MCF 10A (cell line): ENCODE measurements around the gene ENTPD6. TPM values are rescaled to one million over a fixed set of nuclear protein-coding genes. Genes with fewer than 3 reads are reported as not detected.

ENCODE experiments used
- BruUV-seq: library from RNA; stranded (reverse); fragments of 400-500 nt; replicated peaks from 2 replicates; lab custom pipeline; 2021; lab: Mats Ljungman, UMichigan
- CTCF ChIA-PET: fragments of 300-600 bp; sonication (Branson Sonifier 250); formaldehyde crosslinking; extraction: SDS; loops from one replicate; lab custom pipeline; 2021; ENCODE audit warnings: antibody characterized with exemption, inconsistent platforms; lab: Yijun Ruan, JAX
- POLR2A ChIA-PET: fragments of 300-600, 350-650 bp; sonication (Branson Sonifier 250); formaldehyde crosslinking; extraction: SDS; loops from one replicate; lab custom pipeline; 2020; ENCODE audit warnings: antibody characterized with exemption, inconsistent platforms; lab: Yijun Ruan, JAX
- DNase-seq: peaks from one replicate; pipeline ENCODE4 v3.0.0-alpha.2; 2018; ENCODE audit not compliant: unreplicated experiment
- H3K27ac Mint-ChIP-seq: one replicate; pipeline ENCODE4 v1.8.0; 2022; ENCODE audit warnings: mild to moderate bottlenecking, low read depth, mixed read lengths; ENCODE audit not compliant: unreplicated experiment
- H3K27me3 Mint-ChIP-seq: one replicate; pipeline ENCODE4 v1.8.0; 2022; ENCODE audit warnings: mixed read lengths; ENCODE audit not compliant: insufficient read depth, unreplicated experiment
- H3K36me3 Mint-ChIP-seq: one replicate; pipeline ENCODE4 v1.8.0; 2022; ENCODE audit warnings: mild to moderate bottlenecking, moderate library complexity, mixed read lengths; ENCODE audit not compliant: insufficient read depth, unreplicated experiment
- H3K4me1 Mint-ChIP-seq: one replicate; pipeline ENCODE4 v1.8.0; 2022; ENCODE audit warnings: mixed read lengths; ENCODE audit not compliant: insufficient read depth, unreplicated experiment
- H3K4me3 Mint-ChIP-seq: one replicate; pipeline ENCODE4 v1.8.0; 2022; ENCODE audit warnings: mild to moderate bottlenecking, moderate library complexity, mixed read lengths; ENCODE audit not compliant: unreplicated experiment
- H3K9me3 Mint-ChIP-seq: one replicate; pipeline ENCODE4 v1.8.0; 2022; ENCODE audit warnings: mixed read lengths; ENCODE audit not compliant: unreplicated experiment
- CTCF ChIP-seq: fragments of 200-600 bp; IDR thresholded peaks from one replicate; pipeline ENCODE4 v1.8.0; 2022; ENCODE audit warnings: antibody characterized with exemption, mild to moderate bottlenecking; ENCODE audit not compliant: unreplicated experiment
- intact Hi-C: fragments of 100-400 bp; cut with micrococcal nuclease; formaldehyde crosslinking; loops from 2 replicates; pipeline ENCODE4 v1.14.1; 2022
- total RNA-seq: library from RNA; stranded (reverse); gene quantifications from 2 replicates; pipeline ENCODE4 v1.2.3, GENCODE V29; 2022

ENTPD6 gene
- total RNA-seq, 1 experiment from 2014 or later, result 98.0 TPM

- intact Hi-C loops, result loop anchor here (1.0 to 10.0 kb wide), 7 partner anchors 10 to 253 kb away; no protein-coding TSS in a partner anchor
- ChIA-PET POLR2A (interaction anchor here (0.7 to 15.4 kb wide), 39 partner anchors 8 to 1829 kb away, joined by 3 to 517 read pairs (median 5); partner anchors contain the start of genes ABHD12, ACSS1, APMAP and ENTPD6), CTCF (interaction anchor here (0.6 to 6.5 kb wide), 23 partner anchors 9 to 254 kb away, joined by 3 to 92 read pairs (median 4); no protein-coding TSS in a partner anchor)
- H3K4me1 Mint-ChIP-seq, result peaks cover 33% of the 10 kb centered on the region
- peak within 1 kb of the TSS; percentile 93 for H3K4me3 Mint-ChIP-seq
- BruUV-seq, result no TSS peak
- H3K9me3 Mint-ChIP-seq, result no peaks in the 10 kb centered on the region
- H3K27me3 Mint-ChIP-seq, result no peaks in the 10 kb centered on the region
- DNase-seq, result peak; percentile 78
- peaks cover 36% of the 10 kb centered on the region for H3K36me3 Mint-ChIP-seq
- TF ChIP-seq CTCF, result no peak
- H3K27ac Mint-ChIP-seq, result peak within 1 kb of the TSS; percentile 77
Observed at GRCh38 chr20:25247956-25248785, 52.7 kb downstream of the ENTPD6 start, which contains the start of gene PYGB. Gene PYGB (plus strand): TSS chr20:25248085. CDS start chr20:25248179, 94 bp downstream.

GRCh38 chr20:25248786-25249172 lies 53.3 kb downstream of the ENTPD6 start:
- intact Hi-C loops, result loop anchor here (10.0 kb wide), 1 partner anchor 184 kb away; no protein-coding TSS in a partner anchor
- no peak for DNase-seq
- H3K27ac Mint-ChIP-seq, result peak overlapping the region; percentile 77
- peak overlapping the region; percentile 93 for H3K4me3 Mint-ChIP-seq
- H3K36me3 Mint-ChIP-seq, result peaks cover 42% of the 10 kb centered on the region
- no TSS peak for BruUV-seq
- ChIA-PET POLR2A (interaction anchor here (0.8 to 15.4 kb wide), 24 partner anchors 7 to 256 kb away, joined by 3 to 517 read pairs (median 16); partner anchors contain the start of genes ABHD12, APMAP, ENTPD6 and GINS1), CTCF (interaction anchor here (0.6 to 6.5 kb wide), 12 partner anchors 11 to 254 kb away, joined by 3 to 92 read pairs (median 4); no protein-coding TSS in a partner anchor)
- TF ChIP-seq CTCF, result no peak
- no peaks in the 10 kb centered on the region for H3K27me3 Mint-ChIP-seq
- H3K4me1 Mint-ChIP-seq, result peaks cover 38% of the 10 kb centered on the region
- no peaks in the 10 kb centered on the region for H3K9me3 Mint-ChIP-seq

- Mint-ChIP-seq H3K27me3 (no peaks in the 10 kb centered on the region), H3K4me1 (peaks cover 42% of the 10 kb centered on the region), H3K36me3 (peaks cover 48% of the 10 kb centered on the region), H3K27ac (peak overlapping the region; percentile 77), H3K9me3 (no peaks in the 10 kb centered on the region), H3K4me3 (peak overlapping the region; percentile 93)
- ChIA-PET CTCF (interaction anchor here (0.6 to 6.5 kb wide), 16 partner anchors 12 to 256 kb away, joined by 3 to 92 read pairs (median 4); no protein-coding TSS in a partner anchor), POLR2A (interaction anchor here (0.8 to 15.4 kb wide), 25 partner anchors 7 to 256 kb away, joined by 3 to 517 read pairs (median 16); partner anchors contain the start of genes ABHD12, APMAP, ENTPD6 and GINS1)
- BruUV-seq, result TSS peak; percentile 38
- no peak for TF ChIP-seq CTCF
- intact Hi-C loops, result loop anchor here (10.0 kb wide), 1 partner anchor 185 kb away; no protein-coding TSS in a partner anchor
- DNase-seq, result peak; percentile 56
Observed at GRCh38 chr20:25249198-25249931, 53.9 kb downstream of the ENTPD6 start.
